GOT3 (cell line): ENCODE data around the gene SRCAP.

Source experiments
- DNase-seq: peaks from one replicate; lab custom pipeline; 2025; ENCODE audit warnings: mixed read lengths; lab: John Stamatoyannopoulos, UW

Gene SRCAP

DNA sequence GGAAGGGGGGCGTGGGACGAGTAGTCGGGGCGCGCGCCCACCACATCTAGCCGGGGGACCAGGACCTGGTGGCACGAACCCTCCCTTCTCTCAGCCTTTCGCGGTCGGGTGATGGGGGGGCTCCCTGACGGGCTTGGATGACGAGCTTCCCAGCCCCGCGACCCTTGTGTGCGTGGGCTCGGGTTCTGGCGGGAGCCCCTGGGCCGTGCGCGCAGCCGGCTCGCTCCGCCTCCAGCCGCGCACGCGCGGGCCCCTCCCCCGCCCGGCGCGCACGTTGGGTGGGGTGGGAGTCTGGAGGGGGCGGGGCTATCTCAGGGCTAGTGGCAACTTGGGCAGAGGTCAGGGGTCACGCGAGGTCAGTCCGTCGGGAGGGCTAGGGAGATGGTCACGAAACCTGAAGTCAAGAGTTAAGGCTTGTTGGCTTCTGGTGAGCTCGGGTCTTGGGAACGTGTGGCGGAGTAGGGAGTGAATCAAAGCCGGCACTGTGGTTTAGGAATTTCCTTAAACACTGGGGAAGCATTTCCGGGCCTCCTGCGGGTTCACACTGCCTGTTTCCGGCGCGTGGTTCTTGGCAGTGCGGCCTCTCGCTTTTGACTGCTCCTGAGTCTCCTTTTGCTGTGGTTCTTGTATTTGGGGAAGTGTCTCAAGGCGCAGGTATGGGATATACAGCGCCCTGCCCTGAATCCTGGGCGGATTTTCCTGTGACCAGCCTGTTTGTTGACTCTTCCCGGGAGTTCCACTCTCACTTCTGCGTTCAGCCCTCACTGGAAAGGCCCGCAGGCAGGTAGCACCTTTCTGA lies at the start of gene SRCAP:
SRCAP (plus strand) TSS at position 356 of the 799 bp plus-strand sequence. CDS start 1,654 bp downstream, outside the sequence.
- peak; percentile 52 for DNase-seq

DNA sequence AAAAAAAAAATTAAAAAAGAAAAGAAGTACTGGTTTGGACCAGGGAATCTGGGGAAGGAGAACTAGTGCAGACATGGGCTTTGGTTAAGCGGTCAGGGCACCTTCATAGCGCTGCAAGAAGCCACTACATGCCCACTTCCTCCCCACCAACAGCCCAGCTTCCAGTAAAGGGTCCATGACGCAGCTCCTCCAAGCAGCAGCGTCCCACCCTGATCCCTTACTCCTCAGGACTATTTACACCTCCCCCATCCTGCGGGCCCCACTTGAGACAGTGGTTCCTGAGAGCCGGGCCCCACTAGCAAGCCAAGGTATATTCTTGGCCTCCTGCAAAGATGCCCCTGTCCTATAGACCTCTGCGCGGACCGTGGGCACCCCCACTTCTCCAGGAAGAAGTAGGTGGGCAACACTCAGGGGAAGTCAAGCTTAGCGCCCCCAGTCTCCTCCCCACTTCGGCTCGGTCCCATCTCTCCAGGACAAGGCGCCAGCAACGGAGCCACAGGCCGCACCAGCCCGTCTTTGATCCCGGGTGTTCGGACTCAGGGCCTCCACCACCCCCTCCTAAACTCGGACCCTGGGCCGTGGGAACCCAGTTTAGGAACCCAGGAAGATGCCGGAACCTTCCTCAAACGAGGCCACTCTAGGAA lies 49.1 kb upstream of the SRCAP start:
- DNase-seq, result no peak

DNA sequence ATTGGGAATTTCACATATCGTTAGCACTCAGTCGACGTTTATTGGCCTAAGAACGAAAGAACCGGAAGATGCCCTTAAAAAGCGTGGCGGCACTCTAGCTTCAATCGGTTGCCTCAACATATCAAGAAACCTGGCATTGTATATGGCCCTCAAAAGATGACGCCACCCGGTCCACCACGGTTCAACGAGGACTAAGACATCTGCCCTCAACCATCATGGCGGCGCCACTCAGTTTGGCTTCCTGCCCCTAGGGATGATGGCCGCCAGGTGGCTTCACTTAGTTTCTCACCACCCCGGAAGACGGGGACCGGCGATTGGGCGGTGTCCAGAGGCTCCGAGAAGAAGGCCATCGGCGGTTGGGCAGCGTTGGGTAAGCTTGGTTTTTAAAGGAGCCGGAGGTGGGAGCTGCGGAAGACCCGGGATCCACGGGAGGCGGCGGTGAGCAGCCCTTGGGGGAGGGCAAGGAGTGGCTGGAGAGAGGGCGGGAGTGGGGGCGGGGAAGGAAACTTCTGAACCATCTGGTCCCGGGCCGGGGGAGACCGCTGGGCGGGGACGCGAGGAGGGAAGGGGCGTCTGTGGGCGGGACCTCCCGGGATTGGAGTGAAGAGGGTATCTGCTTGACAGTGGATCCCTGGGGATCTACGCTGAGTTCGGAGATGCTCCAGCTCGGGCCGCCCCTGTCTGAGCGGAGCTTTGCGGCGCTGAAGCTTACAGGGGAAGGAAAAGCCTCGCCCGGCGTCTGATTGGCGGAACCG lies 48.4 kb upstream of the SRCAP start, which contains the start of gene PRR14:
PRR14 (plus strand) TSS at position 592 of the 755 bp plus-strand sequence. CDS start 686 bp downstream, outside the sequence.
- peak; percentile 93 for DNase-seq

DNA sequence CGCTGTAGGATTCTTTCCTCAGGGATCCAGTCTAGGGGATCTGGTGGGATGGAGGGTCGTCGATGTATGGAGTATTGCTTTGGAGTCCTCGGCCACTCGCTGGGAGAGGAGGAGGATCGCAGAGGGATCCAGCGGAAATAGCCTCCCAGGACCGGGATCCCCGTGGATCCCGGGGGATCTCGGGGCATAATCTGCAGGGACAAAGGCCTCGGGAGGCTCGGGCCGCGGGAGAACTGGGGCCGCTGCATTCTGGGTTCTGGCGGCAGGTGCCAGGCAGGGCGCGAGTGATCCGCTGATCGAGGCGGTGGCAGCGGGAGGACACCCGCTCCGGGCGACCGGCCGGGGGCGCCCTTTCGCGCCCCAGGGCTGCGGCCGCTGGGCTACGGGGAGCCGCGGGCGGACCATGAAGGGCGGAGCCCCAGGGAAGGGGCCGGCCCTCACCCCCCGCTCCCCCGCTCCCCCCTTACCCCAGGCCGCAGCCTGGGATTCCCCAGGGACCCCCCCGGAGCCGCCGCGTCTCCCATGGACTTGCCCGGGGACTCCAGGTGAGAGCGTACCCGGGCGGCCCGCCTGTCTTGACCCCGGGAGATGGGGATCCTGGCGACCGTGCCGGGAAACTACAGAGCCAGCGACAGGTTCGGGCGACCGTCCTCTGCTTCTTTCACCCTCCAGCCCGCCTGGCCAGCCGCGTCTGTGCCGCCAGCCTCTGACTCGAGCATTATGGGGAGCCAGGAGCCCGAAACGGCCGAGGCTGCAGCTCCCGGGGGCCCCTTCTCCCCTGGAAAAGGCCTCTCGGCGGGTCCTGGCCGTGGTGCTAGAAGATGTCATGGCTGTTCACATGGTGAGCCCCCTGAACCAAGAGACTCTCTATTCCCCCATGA lies 47.6 kb upstream of the SRCAP start:
- no peak for DNase-seq

DNA sequence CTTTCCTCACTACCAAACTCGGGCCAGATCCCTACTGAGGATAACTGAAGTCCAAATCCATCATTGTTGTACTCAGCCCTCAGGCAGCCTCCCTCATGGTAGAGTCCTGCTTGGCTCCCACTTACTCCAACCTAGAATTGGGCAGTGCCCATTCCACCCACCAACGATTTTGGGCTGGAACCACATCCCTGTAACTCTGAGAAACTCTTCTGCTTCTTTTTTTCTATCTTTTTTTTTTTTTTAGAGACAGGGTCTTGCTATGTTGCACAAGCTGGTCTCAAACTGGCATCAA lies 47.0 kb upstream of the SRCAP start:
- DNase-seq, result no peak

DNA sequence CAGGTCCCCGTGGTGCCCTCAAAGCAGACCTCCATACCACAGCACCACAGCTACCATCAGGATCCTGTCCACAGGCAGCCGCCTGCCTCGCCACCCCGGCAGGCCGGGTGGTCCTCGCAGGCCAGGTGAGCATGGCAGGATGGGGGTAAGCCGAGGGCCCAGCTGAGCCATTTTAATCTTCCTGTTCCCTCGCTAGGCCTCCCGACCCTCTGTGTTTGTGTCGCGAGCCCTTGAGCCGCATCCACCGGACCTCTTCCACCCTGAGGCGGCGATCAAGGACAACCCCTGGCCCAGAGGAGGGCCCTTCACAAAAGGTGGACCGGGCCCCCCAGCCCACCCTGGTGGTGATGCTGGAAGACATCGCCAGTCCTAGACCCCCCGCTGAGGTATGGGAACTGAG lies 46.3 kb upstream of the SRCAP start:
- no peak for DNase-seq

DNA sequence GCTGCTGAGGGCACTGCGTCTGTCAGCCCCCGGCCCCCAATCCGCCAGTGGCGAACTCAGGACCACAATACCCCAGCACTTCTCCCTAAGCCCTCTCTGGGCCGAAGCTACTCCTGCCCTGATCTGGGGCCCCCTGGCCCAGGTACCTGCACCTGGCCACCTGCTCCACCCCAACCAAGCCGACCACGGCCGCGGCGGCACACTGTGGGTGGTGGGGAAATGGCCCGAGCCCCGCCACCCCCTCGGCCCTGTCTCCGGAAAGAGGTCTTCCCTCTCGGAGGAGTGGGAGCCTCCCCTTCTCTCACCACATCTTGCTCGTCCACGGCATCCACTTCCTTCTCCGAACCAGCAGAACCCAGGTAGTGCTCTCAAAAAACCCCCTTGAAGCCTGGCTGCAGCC lies 44.1 kb upstream of the SRCAP start:
- DNase-seq, result no peak

DNA sequence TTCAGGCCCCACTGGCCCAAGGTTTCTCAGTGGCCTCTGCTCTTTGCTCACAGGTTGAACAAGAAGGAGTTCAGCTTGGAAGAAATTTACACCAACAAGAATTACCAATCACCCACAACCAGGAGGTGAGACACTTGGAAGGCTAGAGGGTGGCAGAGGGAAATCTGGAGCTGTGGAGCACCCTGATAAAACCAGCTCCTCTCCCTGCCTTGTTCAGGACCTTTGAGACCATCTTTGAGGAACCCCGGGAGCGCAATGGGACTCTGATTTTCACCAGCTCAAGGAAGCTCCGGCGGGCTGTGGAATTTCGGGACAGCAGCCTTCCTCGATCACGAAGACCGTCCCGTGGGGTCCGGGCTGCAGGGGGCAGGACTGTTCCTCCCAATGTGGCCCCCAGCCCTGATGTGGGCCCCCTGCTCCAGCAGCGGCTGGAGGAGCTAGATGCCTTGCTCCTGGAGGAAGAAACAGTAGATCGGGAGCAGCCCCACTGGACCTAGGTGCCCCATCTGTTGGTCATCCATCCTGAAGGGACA lies 43.1 kb upstream of the SRCAP start:
- DNase-seq, result no peak

DNA sequence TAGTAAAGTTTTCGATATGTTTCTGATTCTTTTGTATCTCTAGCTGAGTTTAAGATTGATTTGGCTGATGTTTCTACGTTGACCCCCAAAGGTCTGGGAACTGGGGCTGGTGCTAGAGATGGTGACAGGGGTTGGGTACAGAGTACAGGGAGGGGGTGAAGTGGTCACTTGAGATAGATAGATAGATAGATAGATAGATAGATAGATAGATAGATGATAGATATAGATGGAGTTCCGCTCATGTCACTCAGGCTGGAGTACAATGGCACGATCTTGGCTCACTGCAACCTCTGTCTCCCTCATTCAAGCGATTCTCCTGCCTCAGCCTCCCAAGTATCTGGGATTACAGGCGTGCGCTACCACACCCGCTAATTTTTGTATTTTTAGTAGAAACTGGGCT lies 42.6 kb upstream of the SRCAP start:
- no peak for DNase-seq

DNA sequence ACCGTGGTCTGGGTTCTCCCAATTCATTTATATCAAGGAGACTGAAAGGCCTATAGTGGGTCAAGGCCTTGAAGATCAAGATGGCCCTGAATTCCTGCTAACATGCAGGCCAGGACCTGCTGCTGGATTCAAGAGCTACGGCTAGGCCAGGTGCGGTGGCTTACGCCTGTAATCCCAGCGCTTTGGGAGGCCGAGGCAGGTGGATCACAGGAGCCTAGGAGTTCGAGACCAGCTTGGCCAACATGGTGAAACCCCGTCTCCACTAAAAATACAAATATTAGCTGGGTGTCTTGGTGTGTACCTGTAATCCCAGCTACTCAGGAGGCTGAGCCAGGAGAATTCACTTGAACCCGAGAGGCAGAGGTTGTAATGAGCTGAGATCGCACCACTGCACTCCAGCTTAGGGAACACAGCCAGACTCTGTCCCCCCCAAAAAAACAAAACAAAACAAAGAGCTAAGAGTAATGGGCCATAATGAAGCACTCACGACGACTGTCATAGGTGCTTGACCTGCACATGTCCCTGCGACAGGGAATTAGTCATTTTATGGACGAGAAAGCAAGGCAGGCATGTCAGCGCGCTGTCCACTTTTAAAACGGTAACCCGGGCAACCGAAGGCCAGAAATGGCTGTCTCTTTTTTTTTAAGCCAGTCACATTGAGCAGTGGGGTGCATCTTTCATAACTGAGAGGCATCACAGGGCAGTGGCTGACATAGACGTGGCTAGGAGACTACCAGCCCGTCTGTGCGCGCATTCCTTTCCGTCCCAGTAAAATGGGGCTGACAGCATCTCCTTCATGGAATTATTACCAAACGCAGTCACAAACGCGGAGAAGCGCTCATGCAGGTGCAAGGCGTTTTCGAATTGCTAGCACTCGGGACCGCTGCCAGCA lies 41.8 kb upstream of the SRCAP start:
- no peak for DNase-seq

DNA sequence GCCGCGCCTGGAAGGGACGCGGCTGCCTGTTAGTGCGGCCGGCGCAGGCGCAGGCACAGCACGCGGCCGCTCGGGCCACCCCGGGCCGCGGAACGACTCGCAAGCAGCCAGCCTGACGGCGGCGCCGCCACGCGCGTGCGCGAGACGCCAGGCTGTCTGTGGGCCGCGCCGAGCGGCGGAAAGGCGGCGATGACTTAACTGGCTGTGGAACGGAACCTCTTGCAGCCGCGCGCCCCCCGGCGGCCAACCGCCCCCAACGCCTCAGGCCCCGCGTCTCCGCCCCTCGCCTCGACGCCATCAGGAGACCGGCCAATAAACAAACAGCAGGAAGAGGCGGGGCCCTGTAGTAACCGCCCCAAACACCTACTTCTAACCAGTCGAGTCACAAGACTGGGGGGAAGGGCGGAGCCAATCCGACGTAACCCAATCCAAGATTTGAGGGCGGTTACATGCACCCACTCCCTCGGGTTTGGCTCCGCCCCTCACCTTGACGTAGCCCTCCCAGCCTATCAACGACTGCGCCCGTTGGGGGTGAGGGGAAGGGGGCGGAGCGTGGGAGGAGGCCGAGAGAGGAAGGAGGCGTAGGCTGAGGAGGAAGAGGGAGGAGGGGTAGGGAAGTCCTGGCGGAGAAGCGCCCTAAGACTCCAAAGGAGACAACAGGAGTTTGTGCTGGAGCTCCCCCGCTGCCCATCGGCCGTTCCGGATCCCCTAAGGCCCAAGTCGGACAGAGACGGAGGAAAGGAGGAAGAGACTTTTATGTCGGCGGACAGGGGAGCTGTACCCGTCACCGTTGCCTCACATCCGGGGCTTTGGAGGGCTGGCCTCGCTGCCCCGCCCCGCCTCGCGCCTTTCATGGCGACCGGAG lies 40.9 kb upstream of the SRCAP start, which contains the start of gene FBRS:
FBRS (plus strand) TSS at position 566 of the 865 bp plus-strand sequence. CDS start 1,088 bp downstream, outside the sequence.
- peak; percentile 99 for DNase-seq

DNA sequence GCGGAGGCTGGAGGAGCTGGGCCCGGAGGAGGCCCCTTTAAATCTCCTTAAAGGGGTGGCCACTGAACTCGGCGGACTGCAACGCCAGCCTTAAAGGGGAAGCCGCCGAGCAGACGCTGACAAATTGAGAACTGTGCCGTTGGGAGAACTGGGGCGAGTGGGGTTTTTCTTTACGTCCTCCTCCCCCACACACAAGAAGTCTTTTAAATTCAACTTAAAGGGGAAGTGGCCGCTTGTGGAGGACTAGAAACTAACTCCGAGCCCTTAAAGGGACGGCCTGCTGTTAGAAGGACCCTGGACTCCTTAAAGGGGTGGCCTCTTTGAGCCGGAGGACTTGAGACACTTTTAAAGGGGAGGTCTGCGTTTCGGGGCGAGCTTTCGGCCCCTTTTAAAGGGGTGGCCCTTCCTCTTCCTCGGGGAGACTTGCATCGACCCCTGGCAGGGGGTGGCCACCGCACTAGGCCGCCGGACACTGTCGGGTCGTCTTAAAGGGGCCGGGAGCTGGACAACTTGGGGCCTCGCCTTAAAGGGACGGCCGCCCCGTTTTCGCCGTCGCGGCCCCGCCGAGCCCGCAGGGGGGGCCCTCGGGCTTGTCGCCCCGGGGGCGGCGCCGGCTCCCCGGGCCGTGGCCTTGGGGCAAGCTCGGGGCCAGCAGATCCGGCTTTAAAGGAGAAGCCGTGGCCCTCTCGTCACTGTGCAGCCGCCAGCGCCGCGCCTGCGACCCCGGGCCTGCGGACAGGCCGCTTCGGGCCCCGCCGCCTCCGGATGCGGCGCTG lies 40.1 kb upstream of the SRCAP start:
- no peak for DNase-seq

DNA sequence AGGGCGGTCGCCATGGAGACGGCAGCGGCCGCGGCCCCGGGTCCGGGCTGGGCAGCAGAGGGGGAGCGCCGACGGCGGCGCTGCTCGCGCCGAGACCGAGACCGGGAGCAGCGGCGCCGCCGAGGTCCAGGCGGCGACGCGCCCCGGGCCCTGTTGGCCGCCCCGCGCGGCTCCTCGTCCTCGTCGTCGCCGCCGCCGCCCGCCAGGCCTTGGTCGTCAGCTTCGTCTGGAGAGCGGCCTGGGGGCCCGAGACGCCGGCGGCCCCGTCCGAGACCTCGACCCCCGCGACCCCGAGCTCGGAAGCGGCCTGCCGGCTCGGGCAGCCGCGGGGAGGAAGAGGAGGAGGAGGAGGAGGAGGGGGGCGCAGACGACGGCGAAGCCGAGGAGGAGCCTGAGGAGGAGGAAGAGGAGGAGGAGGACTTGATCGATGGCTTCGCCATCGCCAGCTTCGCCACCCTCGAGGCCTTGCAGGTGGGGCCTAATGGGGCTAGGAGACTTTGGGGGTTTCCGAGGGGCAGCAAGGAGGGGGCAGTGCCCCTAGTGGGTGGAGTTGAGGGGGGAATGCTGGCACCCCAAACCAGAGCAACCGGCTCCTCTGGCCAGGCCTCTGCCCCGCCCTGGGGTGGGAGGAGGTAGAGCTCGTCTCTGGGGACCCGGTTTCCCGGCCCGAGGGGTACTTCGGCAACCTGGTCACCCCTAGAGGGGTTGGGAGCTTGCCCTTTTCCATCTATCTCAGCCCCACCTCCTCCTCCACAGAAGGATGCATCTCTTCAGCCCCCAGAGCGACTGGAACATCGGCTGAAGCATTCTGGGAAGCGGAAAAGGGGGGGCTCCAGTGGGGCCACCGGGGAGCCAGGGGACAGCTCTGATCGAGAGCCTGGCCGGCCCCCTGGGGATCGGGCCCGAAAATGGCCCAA lies 39.2 kb upstream of the SRCAP start:
- no peak for DNase-seq

DNA sequence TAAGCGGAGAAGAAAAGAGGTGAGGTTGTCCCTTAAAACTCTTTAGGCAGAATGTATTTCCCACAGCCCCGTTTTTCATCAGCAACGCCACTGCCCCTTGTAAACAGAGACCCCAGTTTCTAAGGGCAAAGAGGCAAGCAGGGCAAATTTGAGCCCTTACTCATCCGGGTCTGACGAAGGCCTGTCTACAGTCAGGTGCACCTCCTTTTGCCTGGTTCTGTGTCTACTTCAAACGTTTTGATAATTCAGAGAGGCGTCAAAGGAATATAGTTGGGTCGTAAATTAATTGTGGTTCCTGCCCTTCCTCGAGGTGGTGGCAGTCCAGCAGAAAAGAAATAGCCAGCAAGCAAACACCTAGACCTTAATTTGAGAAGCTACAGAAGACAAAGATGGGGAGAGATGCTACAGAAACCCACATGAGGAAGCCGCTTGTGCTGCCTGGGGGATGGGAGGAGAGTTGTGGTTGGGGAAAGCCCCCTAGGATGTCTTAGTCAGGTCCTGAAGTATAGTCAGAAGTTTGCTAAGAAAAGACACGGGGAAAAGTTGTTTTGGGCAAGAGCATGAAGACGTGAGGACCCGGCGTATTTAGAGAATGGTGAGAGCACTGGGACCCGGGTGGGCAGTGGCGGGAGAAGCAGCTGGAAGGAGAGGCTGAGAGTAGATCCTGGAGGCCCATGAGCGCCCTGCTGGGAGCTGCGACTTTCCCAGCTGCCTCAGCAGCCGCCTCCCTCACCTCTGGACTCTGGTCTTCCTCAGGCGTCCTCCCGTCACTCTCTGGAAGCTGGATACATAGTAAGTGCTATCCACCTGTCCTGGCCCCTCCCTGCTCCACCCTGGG lies 38.3 kb upstream of the SRCAP start:
- DNase-seq, result no peak

DNA sequence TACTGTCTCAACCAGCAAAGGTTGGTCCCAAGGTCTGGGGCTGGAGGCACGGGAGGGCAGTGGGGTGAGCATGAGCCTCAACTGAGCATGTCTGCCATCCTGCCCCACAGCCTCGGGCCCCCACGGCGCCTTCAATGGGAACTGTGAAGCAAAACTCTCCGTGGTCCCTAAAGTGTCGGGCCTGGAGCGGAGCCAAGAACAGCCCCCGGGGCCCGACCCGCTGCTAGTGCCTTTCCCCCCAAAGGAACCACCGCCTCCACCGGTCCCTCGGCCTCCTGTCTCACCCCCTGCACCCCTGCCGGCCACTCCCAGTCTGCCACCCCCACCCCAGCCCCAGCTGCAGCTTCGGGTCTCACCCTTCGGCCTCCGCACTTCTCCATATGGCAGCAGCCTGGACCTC lies 36.5 kb upstream of the SRCAP start:
- no peak for DNase-seq

DNA sequence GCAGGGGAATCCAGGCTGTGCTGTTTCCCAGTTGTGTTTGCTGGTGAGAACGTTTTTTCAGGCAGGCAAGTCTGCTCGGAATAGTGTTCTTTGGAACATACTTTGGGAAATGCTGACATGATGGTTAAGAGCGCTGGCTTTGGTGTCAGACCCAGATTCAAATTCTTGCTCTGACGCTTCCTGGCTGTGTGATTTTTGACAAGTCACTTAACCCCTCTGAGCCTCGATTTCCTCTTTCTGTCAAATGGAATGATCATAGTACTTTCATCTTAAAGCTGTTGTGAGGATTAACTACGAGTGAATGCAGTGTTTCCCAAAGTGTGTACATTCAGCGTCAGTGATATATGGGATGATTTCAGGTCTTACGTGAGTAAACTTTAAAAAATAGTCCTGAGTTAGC lies 35.9 kb upstream of the SRCAP start:
- no peak for DNase-seq

DNA sequence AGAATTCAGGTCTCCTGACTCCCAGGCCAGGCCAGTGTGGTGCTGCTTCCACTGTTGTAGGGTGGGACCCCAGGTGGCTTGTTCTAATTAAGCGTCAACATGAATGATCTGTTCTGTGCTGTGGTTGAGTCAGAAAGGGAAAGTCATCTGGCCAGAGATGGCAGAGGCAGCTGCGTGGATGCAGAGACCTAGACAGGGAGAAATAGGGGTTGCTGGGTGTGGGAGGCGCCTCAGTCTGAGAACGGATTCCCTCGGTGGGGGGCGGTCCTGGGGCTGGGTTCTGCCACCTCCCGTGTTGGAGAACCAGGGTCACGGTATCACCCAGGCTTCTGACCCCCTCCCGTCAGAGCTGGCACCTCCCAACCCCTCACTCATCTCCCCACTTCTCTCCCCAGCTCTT lies 35.2 kb upstream of the SRCAP start:
- no peak for DNase-seq
